GM19240 (cell line): ENCODE results near the gene FIBP.

Experiments
- DNase-seq: peaks from one replicate; pipeline ENCODE4 v3.0.0; 2011; ENCODE audit warnings: low spot score; ENCODE audit not compliant: insufficient read length

The FIBP gene

DNA sequence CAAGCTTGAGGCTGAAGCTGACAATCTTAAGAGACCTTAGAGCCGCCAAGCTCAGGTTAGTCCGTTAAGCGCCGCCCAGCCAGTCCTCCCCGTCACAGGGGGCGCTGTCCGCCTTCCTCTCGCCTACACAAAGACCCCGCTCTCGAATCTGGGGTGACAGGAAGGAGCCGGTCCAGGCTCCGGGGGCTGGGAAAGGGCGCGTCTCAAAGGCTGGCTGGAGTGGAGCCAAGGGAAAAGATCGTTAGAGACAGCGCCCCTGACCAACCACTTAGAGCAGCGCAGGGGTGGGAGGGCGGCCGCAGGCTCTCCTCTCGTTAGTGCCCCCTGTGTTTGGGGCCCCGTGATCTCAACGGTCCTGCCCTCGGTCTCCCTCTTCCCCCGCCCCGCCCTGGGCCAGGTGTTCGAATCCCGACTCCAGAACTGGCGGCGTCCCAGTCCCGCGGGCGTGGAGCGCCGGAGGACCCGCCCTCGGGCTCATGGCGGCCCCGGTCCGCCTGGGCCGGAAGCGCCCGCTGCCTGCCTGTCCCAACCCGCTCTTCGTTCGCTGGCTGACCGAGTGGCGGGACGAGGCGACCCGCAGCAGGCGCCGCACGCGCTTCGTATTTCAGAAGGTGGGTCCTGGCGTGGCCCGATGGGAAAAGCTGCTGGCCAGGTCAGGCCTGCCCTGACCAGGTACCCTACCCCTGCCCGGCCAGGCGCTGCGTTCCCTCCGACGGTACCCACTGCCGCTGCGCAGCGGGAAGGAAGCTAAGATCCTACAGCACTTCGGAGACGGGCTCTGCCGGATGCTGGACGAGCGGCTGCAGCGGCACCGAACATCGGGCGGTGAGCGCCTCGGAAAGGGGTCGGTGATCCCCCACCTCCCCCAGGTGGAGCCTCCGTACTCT lies 27.8 kb downstream of the FIBP start, which contains the start of gene MUS81:
Gene MUS81 (plus strand): TSS at position 156 of the 887 bp plus-strand sequence. CDS start 321 bp downstream, at position 477.
- DNase-seq: peak; percentile 87

GRCh38 chr11:65859812-65860277 lies 28.4 kb downstream of the FIBP start:
- DNase-seq: no peak

- DNase-seq: peak; percentile 91
Observed at GRCh38 chr11:65859095-65859811, 29.0 kb downstream of the FIBP start.

- no peak for DNase-seq
Observed at GRCh38 chr11:65858681-65859087, 29.6 kb downstream of the FIBP start.

GRCh38 chr11:65857853-65858680 lies 30.2 kb downstream of the FIBP start, which contains the start of gene CFL1:
Gene CFL1, minus strand, starts transcription at chr11:65858180. Its CDS starts 81 bp downstream, at chr11:65858099.
- peak; percentile 72 for DNase-seq

- no peak for DNase-seq
Observed at GRCh38 chr11:65857500-65857852, 30.8 kb downstream of the FIBP start.

DNA sequence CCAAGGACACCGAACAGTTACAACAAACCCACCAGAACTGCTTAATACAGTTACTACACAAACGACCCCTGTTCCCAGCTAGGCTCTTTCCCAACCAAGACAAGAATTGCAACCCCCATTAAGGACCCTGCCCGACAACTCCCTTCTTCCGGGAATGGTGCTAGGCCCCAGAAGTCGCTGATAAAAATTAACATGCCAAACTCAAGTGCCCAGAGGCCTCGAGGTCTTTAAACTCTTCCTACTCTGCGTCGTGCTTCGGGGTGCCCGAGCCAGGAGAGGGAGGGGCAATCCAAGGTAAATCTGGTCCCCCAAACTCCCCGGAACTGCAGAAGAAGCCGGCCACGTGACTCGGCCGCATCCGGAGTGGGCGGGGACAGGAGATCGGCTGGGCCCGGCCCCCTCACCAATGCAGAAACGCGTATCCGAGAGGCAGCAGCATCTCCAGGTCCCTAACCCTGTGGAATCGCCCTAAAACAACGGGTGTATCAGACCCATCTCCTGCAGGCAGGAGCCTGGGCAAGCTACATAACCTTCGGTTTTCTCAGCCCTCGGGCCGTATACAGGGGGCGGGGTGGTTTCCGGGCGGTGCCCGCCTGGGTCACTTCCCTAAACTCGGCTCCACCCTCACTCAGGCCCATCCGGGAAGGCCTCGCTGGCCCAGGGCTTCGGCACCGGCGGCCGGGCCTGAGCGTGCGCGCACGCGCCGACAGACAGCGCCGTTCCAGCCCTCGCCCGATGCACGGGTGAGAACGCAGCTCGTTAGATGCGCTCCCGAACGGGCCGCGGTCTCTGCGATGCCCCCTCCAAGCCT lies 31.4 kb downstream of the FIBP start:
- no peak for DNase-seq

GRCh38 chr11:65855927-65856363 lies 32.3 kb downstream of the FIBP start:
- DNase-seq: no peak

DNA sequence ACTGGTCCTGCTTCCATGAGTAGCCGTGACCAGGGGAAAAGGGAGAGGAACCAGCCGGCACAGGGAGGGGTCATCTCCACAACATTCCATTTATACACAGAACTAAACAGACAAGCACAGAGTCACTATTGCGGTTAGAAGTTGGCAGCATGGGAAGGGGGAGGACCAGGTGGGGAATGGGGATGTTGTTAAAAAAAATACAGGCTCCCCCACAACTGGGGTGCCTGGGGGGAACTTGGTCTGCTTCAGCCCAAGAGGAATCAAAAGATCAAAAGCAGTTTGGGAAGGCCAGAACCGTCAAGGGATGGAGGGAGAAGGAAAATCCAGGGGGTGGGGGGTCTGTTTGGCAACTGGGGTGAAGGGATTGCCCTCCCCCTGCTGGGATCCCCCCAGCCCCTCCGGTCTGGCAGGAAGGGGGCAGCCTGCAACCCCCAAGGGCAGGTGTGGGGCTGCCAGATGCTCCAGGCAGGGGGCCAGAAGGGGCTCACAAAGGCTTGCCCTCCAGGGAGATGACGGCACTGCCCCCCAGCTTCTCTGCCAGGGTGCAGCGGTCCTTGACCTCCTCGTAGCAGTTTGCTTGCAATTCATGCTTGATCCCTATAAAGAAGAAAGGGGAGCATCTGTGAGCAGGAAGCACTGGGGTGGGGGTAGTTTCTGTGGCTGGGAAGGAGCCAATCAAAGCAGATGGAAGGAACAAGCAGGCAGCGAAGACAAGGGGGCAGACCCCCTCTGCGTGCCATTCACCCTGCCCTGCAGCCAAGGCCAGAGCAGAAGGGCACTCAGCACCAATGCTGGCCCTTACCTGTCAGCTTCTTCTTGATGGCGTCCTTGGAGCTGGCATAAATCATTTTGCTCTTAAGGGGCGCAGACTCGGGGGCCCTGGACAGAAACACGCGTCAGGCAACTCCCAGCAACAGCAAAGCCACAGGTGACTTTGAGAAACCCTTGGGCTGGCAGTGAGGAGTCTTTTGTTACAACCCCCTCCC lies 33.1 kb downstream of the FIBP start:
- no peak for DNase-seq

- no peak for DNase-seq
Observed at GRCh38 chr11:65854161-65854592, 34.1 kb downstream of the FIBP start.

- no peak for DNase-seq
Observed at GRCh38 chr11:65853246-65853979, 34.9 kb downstream of the FIBP start.

- no peak for DNase-seq
Observed at GRCh38 chr11:65852508-65853245, 35.6 kb downstream of the FIBP start.

DNA sequence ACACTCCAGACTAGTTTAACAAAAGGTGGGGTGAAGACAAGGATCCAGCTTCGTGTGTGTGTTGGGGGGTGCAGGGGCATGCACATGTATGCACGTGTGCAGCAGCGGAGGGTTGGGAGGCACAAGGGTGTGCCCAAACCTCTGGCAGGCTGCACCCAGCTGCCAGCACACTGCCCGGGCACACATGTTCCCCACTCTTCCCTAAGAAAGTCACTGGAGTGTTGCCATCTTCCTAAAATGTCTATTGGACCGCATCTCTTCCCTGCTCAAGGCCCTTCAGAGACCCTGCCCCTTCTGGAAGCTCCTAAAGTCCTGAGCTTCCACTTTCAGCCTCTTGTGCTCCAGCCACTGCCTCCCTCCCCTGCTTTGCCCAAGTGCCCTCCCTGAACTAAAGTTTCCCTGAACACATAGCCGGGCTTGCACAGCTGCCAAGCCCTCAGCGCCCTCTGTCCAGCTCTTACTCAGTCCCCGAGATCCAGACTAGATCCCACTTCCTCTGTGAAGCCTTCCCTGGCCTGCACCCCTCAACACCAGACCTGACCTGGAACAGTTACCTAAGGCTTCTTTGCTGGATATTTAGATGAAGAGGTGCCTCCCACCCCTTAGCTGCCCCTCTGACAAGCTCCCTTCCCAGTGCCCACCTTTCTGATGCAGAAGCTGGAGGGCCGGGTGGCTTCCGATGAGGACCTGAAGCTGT lies 36.3 kb downstream of the FIBP start:
- DNase-seq: no peak

GRCh38 chr11:65851083-65851579 lies 37.1 kb downstream of the FIBP start:
- no peak for DNase-seq

GRCh38 chr11:65850217-65851082 lies 37.8 kb downstream of the FIBP start:
- no peak for DNase-seq

- no peak for DNase-seq
Observed at GRCh38 chr11:65849771-65850216, 38.5 kb downstream of the FIBP start.
